ENCODE results near the gene CEP72. TPM values are rescaled to one million over a fixed set of nuclear protein-coding genes. Genes with fewer than 3 reads are reported as not detected.
"Not testable (repeated sequence)": the region's sequence is repeated elsewhere in the genome, so short reads cannot be mapped to it uniquely, and the experiment has no call there.

Gene CEP72
- total and polyA plus RNA-seq, 2 experiments from 2014 or later: 3.2 to 4.2 TPM

DNA sequence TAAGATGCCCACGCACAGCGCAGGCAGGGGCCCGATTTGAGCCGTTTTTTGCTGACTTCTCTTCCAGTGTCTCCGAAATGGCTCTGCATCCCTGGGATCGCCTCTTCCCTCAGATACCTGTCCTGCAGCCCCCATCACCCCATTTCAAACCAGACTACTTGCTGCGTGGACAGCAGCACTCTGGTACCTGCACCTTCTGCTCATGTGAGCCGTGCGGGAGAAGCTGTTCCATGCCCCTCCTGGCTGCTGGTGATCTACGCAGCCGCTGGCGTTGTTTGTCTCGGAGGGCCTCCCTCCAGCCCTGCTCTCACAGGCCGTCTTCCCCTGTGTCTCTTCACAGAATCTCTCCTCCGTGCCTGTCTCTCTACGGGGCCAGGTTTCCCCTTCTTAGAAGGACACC lies 13.4 kb downstream of the CEP72 start:
- no peak for DNase-seq (ENCODE audit: low spot score)
- no peak overlapping the region for H3K4me3 ChIP-seq
- 95% methylated on average over 16 of the region's 16 CpGs for WGBS (ENCODE audit: low lambda C conversion rate, missing lambda C conversion rate)

GRCh38 chr5:626850-627249 lies 14.7 kb downstream of the CEP72 start:
- no peaks in the 10 kb centered on the region for H3K9me3 ChIP-seq (ENCODE audit: low read depth)
- H3K4me3 ChIP-seq: no peak overlapping the region
- H4K20me1 ChIP-seq (ENCODE audit: insufficient read depth, poor library complexity, severe bottlenecking): no peaks in the 10 kb centered on the region
- no peaks in the 10 kb centered on the region for H3K27me3 ChIP-seq
- no peaks in the 10 kb centered on the region for H3K4me1 ChIP-seq (ENCODE audit: insufficient read depth)
- no peak overlapping the region for H3K4me2 ChIP-seq
- H3K9me2 ChIP-seq (replicated peaks; ENCODE audit: insufficient read depth): no peaks in the 10 kb centered on the region
- DNase-seq (ENCODE audit: low spot score): no peak
- WGBS (ENCODE audit: low lambda C conversion rate, missing lambda C conversion rate): 90% methylated on average over 3 of the region's 3 CpGs
- H3K27ac ChIP-seq: no peak overlapping the region
- H3K36me3 ChIP-seq (replicated peaks; ENCODE audit: insufficient read depth, low read depth): no peaks in the 10 kb centered on the region
- TF ChIP-seq EZH2 (IDR thresholded peaks at IDR 0.05; ENCODE audit: borderline replicate concordance): no peak
- TF ChIP-seq EZH2phosphoT487 (IDR thresholded peaks at IDR 0.05; ENCODE audit: low read depth, severe bottlenecking, unreplicated experiment): no peak
- TF ChIP-seq, protein P1, sequence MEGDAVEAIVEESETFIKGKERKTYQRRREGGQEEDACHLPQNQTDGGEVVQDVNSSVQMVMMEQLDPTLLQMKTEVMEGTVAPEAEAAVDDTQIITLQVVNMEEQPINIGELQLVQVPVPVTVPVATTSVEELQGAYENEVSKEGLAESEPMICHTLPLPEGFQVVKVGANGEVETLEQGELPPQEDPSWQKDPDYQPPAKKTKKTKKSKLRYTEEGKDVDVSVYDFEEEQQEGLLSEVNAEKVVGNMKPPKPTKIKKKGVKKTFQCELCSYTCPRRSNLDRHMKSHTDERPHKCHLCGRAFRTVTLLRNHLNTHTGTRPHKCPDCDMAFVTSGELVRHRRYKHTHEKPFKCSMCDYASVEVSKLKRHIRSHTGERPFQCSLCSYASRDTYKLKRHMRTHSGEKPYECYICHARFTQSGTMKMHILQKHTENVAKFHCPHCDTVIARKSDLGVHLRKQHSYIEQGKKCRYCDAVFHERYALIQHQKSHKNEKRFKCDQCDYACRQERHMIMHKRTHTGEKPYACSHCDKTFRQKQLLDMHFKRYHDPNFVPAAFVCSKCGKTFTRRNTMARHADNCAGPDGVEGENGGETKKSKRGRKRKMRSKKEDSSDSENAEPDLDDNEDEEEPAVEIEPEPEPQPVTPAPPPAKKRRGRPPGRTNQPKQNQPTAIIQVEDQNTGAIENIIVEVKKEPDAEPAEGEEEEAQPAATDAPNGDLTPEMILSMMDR (IDR thresholded peaks at IDR 0.05; ENCODE audit: poor library complexity): no peak
- no peaks in the 10 kb centered on the region for H3K79me2 ChIP-seq
- H2AFZ ChIP-seq: no peak overlapping the region

More for the DNA sequence above, 13.4 kb downstream of the CEP72 start:
- Histone ChIP-seq H3K36me3 (replicated peaks; ENCODE audit: insufficient read depth, low read depth) (no peaks in the 10 kb centered on the region), H3K27me3 (no peaks in the 10 kb centered on the region), H3K4me2 (no peak overlapping the region), H3K4me1 (ENCODE audit: insufficient read depth) (no peaks in the 10 kb centered on the region), H3K9me2 (replicated peaks; ENCODE audit: insufficient read depth) (no peaks in the 10 kb centered on the region), H3K9me3 (ENCODE audit: low read depth) (no peaks in the 10 kb centered on the region), H2AFZ (no peak overlapping the region), H3K27ac (no peak overlapping the region), H3K79me2 (no peaks in the 10 kb centered on the region), H4K20me1 (ENCODE audit: insufficient read depth, poor library complexity, severe bottlenecking) (no peaks in the 10 kb centered on the region)
- TF ChIP-seq EZH2 (IDR thresholded peaks at IDR 0.05; ENCODE audit: borderline replicate concordance) (no peak), EZH2phosphoT487 (IDR thresholded peaks at IDR 0.05; ENCODE audit: low read depth, severe bottlenecking, unreplicated experiment) (no peak)
- TF ChIP-seq, protein P1 (IDR thresholded peaks at IDR 0.05; ENCODE audit: poor library complexity): no peak

GRCh38 chr5:627840-628239 lies 15.7 kb downstream of the CEP72 start:
- Histone ChIP-seq H3K9me2 (replicated peaks; ENCODE audit: insufficient read depth) (no peaks in the 10 kb centered on the region), H3K4me2 (no peak overlapping the region), H3K27ac (no peak overlapping the region), H2AFZ (no peak overlapping the region), H3K36me3 (replicated peaks; ENCODE audit: insufficient read depth, low read depth) (no peaks in the 10 kb centered on the region), H4K20me1 (ENCODE audit: insufficient read depth, poor library complexity, severe bottlenecking) (no peaks in the 10 kb centered on the region), H3K9me3 (ENCODE audit: low read depth) (no peaks in the 10 kb centered on the region), H3K27me3 (no peaks in the 10 kb centered on the region), H3K4me3 (no peak overlapping the region), H3K4me1 (ENCODE audit: insufficient read depth) (no peaks in the 10 kb centered on the region), H3K79me2 (no peaks in the 10 kb centered on the region)
- TF ChIP-seq EZH2 (IDR thresholded peaks at IDR 0.05; ENCODE audit: borderline replicate concordance) (no peak), EZH2phosphoT487 (IDR thresholded peaks at IDR 0.05; ENCODE audit: low read depth, severe bottlenecking, unreplicated experiment) (no peak)
- TF ChIP-seq, protein P1 (IDR thresholded peaks at IDR 0.05; ENCODE audit: poor library complexity): no peak
- DNase-seq (ENCODE audit: low spot score): no peak
- 96% methylated on average over 24 of the region's 24 CpGs for WGBS (ENCODE audit: low lambda C conversion rate, missing lambda C conversion rate)

DNA sequence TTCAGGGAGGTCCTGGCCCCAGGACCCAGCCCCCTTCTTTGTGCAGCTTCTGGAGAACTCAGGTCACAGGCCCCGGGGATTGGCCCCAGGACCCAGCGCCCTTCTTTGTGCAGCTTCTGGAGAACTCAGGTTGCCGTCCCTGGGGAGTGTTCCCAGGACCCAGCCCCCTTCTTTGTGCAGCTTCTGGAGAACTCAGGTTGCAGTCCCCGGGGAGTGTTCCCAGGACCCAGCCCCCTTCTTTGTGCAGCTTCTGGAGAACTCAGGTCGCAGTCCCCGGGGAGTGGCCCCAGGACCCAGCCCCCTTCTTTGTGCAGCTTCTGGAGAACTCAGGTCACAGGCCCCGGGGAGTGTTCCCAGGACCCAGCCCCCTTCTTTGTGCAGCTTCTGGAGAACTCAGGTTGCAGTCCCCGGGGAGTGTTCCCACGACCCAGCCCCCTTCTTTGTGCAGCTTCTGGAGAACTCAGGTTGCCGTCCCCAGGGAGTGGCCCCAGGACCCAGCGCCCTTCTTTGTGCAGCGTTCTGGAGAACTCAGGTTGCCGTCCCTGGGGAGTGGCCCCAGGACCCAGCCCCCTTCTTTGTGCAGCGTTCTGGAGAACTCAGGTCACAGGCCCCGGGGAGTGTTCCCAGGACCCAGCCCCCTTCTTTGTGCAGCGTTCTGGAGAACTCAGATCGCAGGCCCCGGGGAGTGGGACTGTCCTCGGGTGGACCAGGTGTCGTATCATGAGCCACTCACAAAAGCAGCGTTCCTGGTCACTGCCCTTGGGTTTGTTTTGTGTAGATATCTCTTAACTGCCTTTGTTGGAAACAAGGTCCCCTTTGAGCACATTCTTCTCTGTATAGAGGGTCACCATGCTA lies 16.4 kb downstream of the CEP72 start:
- not testable (repeated sequence) for H3K27me3 ChIP-seq; H3K27ac ChIP-seq; H3K4me3 ChIP-seq; H3K9me2 ChIP-seq (replicated peaks; ENCODE audit: insufficient read depth); H3K79me2 ChIP-seq; H4K20me1 ChIP-seq (ENCODE audit: insufficient read depth, poor library complexity, severe bottlenecking); H2AFZ ChIP-seq; H3K9me3 ChIP-seq (ENCODE audit: low read depth); H3K4me2 ChIP-seq; DNase-seq (ENCODE audit: low spot score); H3K4me1 ChIP-seq (ENCODE audit: insufficient read depth); H3K36me3 ChIP-seq (replicated peaks; ENCODE audit: insufficient read depth, low read depth)
- WGBS (ENCODE audit: low lambda C conversion rate, missing lambda C conversion rate): 88% methylated on average over 18 of the region's 21 CpGs

All from hepatocyte (in vitro differentiated cells).